Middle frontal gyrus (tissue), 1 donor: ENCODE results near the gene SIGLEC6.
"Not testable (repeated sequence)": the region's sequence is repeated elsewhere in the genome, so short reads cannot be mapped to it uniquely, and the experiment has no call there.

ENCODE experiments used
- DNase-seq: peaks from one replicate; pipeline ENCODE4 v3.0.0-alpha.2; 2015; ENCODE audit warnings: low spot score; ENCODE audit errors: extremely low spot score

The SIGLEC6 gene

GRCh38 chr19:51509823-51510660 lies 21.4 kb downstream of the SIGLEC6 start:
- DNase-seq = no peak

- no peak for DNase-seq
Measured at GRCh38 chr19:51508059-51508733, 23.3 kb downstream of the SIGLEC6 start.

GRCh38 chr19:51507640-51508058 lies 23.8 kb downstream of the SIGLEC6 start:
- DNase-seq = no peak

GRCh38 chr19:51507192-51507591 lies 24.3 kb downstream of the SIGLEC6 start:
- no peak for DNase-seq

- no peak for DNase-seq
Measured at GRCh38 chr19:51505904-51506303, 25.6 kb downstream of the SIGLEC6 start.

GRCh38 chr19:51503896-51504295 lies 27.6 kb downstream of the SIGLEC6 start:
- DNase-seq = no peak

- DNase-seq = no peak
Measured at GRCh38 chr19:51503286-51503817, 28.1 kb downstream of the SIGLEC6 start.

- DNase-seq = no peak
Measured at GRCh38 chr19:51501594-51502263, 29.7 kb downstream of the SIGLEC6 start, which contains the start of gene SIGLEC12. Gene SIGLEC12 (minus strand): TSS chr19:51501800. CDS start chr19:51501733, 67 bp downstream.

- DNase-seq = not testable (repeated sequence)
Measured at GRCh38 chr19:51500931-51501330, 30.5 kb downstream of the SIGLEC6 start.

GRCh38 chr19:51497666-51498065 lies 33.8 kb downstream of the SIGLEC6 start:
- DNase-seq = no peak

- DNase-seq = no peak
Measured at GRCh38 chr19:51493776-51494175, 37.7 kb downstream of the SIGLEC6 start.

- no peak for DNase-seq
Measured at GRCh38 chr19:51491586-51491985, 39.9 kb downstream of the SIGLEC6 start.

- DNase-seq = no peak
Measured at GRCh38 chr19:51490676-51491075, 40.8 kb downstream of the SIGLEC6 start.

- no peak for DNase-seq
Measured at GRCh38 chr19:51489113-51489512, 42.4 kb downstream of the SIGLEC6 start.

GRCh38 chr19:51488491-51488890 lies 43.0 kb downstream of the SIGLEC6 start:
- DNase-seq = no peak

GRCh38 chr19:51485960-51486660 lies 45.4 kb downstream of the SIGLEC6 start:
- no peak for DNase-seq

- no peak for DNase-seq
Measured at GRCh38 chr19:51480590-51480989, 50.9 kb downstream of the SIGLEC6 start.

- DNase-seq = no peak
Measured at GRCh38 chr19:51479531-51480331, 51.7 kb downstream of the SIGLEC6 start.

- no peak for DNase-seq
Measured at GRCh38 chr19:51478381-51479234, 52.9 kb downstream of the SIGLEC6 start, which contains the start of gene CEACAM18. Gene CEACAM18 (plus strand): TSS chr19:51478539.
